CD4-positive, alpha-beta T cell treated with Interleukin-1 beta for 1 hour (primary cell): ENCODE results near the gene USP5.
"Not testable (repeated sequence)": the region's sequence is repeated elsewhere in the genome, so short reads cannot be mapped to it uniquely, and the experiment has no call there.

Experiments
- DNase-seq, 2 donors: peaks; one replicate each; pipeline ENCODE4 v3.0.0-alpha.2; 2020 to 2022

The USP5 gene

GRCh38 chr12:6890789-6891645, 39.1 kb downstream of the USP5 start:
- peak; percentile 98 for DNase-seq

- no peak for DNase-seq
Observed at GRCh38 chr12:6891646-6892001, 39.7 kb downstream of the USP5 start.

- DNase-seq: not testable (repeated sequence)
Observed at GRCh38 chr12:6892683-6893082, 40.7 kb downstream of the USP5 start.

DNA sequence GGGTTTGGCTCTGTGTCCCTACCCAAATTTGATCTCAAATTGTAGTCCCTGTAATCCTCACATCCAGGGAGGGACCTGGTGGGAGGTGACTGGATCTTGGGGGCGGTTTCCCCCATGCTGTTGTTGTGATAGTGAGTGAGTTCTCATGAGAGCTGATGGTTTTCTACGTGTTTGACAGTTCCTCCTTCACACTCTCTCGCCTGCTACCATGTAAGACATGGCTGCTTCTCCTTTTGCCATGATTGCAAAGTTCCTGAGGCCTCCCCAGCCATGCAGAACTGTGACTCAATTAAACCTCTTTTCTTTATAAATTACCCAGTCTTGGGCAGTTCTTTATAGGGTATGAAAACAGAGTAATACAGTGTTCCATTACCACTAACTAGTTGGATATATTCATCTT, 42.4 kb downstream of the USP5 start:
- no peak for DNase-seq

- no peak for DNase-seq
Observed at GRCh38 chr12:6896846-6897435, 45.0 kb downstream of the USP5 start.

GRCh38 chr12:6899427-6899826, 47.5 kb downstream of the USP5 start:
- DNase-seq: no peak

DNA sequence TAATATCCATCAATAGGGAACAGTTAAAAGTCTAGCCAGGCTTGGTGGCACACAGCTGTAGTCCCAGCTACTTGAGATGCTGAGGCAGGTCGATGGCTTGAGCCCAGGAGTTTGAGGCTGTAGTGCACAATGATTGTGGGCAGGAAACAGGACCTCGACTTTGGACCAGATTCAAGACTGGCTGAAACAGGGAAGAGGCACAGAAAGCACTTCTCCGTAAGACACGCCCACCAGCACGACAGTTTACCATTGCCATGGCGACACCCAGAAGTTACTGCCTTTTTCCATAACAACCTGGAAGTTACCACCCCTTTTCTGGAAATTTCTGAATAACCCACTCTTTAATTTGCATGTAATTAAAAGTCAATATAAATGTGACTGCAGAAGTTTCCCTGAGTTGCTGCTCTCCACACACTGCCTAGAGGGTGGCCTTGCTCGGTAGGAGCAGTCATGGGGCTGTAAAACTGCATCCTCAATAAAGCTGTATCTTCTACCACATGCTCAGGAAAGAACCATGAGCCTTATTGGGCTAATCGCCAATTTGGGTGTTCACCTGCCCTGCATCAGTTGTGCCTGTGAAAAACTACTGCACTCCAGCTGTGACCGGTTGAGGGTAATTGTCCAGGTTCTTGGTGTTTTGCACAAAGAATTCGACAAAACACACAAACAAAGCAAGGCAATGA, 48.0 kb downstream of the USP5 start:
- DNase-seq: peak; percentile 36 to 65

DNA sequence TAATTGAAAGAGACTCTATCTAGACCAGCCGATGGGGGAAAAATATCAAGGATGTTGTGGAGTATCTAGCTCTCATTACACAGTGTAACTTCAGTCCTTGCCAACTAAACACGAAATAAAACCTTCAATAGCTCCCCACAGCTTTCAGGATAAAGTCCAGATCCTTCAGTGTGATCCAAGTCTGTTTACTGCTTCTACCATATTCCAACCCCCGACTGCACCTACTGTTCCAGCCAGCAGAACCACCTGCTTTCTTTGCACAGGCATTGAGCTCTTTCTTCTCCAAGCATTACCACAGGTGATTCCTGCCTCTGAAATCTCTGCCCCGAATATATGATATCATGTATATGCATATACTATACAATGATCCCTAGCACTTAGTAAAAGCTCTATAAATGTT, 50.5 kb downstream of the USP5 start:
- no peak for DNase-seq

- DNase-seq: no peak
Observed at GRCh38 chr12:6903722-6904121, 51.8 kb downstream of the USP5 start.

DNA sequence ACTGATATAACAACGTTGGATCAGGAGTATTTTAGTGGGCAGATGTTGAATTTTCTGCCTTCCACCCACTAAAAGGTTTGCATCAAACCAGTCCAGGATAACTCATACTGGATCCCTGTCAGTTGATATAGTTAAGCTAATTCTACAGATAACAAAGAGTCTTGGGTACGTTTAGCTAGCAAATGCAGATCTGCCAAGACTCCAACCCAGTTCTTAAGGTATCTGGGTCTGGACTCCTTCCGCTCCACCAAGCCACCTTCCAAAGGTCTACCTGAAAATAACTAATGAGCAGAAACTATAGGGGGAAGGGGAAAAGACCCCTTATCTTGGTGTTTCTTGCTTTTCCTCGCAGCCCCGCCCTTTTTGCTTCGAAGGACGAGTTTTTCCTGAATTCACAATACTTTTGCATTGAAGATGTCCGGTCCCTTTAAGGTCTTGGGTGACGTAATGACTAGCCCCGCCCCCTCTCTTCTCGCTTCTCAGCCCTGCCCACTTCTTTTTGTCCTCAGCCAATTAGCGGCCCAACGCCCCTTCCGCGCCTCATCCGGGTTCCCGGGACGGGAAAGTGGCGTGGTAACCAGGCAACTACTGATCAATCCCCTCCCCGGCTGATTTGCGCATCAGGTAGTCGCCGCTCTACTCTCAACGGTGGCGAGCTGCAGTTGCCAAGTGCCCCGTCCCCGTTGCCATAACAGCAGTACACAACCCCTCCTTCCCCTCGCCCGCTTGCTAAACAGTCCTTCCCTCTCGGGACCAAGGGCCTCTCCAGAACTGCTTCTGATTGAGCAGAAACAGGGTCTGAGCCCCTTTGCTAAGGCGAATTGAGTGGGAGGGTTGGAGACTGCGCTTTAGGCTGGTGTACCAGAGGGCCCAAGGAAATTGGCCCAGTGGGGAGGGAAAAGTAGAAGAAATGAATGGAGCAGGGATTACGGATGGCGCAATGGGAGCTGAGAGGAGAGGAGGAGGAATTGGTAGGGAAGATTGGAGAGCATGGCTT, 52.6 kb downstream of the USP5 start, which contains the start of gene LRRC23:
Gene LRRC23, plus strand, starts transcription at position 543 of the 997 bp plus-strand sequence. CDS start 812 bp downstream, outside the sequence.
- peak; percentile 99 for DNase-seq

- DNase-seq: no peak
Observed at GRCh38 chr12:6905414-6906040, 53.6 kb downstream of the USP5 start.

DNA sequence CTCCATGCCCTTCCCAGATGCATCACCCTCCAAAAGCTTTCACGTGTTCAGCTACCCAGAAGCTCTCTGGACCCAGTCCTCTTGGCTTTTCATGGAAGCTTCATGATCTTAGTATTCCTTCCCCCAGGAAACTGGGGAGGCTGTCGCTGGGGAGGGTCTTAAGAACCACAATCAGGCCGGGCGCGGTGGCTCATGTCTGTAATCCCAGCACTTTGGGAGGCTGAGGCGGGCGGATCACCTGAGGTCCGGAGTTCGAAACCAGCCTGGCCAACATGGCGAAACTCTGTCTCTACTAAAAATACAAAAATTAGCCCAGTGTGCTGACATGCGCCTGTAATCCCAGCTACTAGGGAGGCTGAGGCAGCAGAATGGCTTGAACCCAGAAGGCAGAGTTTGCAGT, 56.2 kb downstream of the USP5 start:
- not testable (repeated sequence) for DNase-seq

DNA sequence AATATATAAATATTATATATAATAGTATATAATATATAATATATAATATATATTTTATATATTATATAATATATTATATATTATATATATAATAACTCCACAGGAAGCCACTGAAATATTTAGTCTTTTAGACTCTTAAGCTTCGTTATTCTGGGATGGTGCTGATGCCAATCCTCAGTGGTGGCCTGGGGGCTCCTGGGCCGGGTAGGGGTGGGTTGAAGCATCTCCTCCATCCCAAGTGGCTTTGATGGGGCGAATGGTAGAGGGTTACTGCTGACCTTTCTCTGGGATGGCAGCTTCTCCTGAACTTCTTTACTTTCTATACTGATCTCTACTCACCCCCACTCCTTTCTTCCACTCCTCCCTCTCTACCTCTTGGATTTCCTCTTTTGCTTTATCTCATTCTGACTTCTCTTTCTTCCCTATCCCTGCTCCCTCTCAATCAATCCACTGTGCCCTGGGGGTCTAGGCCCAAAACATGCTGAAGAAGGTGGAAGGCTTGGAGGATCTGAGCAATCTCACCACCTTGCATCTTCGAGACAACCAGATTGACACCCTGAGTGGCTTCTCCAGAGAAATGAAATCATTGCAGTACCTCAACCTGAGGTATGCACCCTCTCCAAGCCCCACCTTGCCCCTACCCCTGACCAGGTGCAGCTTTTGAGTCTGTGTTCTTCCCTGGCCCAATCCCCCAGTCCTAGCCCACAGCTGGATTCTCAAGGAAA, 57.6 kb downstream of the USP5 start:
- no peak for DNase-seq

DNA sequence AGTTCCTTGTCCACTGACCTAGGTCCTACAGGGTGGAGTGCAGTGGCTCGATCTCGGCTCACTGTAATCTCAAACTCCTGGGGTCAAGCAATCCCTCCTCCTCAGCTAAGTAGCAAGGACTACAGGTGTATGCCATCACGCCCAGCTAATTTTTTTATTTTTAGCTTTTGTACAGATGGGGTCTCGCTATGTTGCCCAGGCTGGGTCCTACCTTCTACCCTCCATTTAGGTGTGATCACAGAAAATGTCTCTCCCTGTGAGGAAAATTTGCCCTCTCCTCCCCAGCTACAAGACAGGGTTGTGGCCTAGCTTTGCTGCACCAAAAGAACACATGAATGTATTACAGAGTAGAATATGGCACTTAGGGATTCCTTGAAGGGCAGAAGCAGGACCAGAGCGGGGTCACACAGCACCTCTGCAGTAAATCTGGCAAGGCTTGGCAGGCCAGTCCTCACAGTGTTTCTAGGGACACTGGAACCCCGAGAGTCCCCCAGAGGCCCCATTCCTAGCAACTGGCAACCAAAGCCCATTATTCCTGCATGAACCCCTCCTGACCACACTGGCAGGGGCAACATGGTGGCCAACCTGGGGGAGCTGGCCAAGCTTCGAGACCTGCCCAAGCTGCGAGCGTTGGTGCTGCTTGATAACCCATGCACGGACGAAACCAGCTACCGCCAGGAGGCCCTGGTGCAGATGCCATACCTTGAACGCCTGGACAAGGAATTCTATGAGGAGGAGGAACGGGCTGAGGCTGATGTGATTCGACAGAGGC, 60.4 kb downstream of the USP5 start:
- no peak for DNase-seq

GRCh38 chr12:6914246-6914946, 62.4 kb downstream of the USP5 start, which contains the start of gene ENO2:
Gene ENO2 (plus strand): TSS chr12:6914580. CDS start chr12:6915833, 1,253 bp downstream.
- peak; percentile 87 for DNase-seq

- no peak for DNase-seq
Observed at GRCh38 chr12:6914947-6915788, 63.2 kb downstream of the USP5 start.

DNA sequence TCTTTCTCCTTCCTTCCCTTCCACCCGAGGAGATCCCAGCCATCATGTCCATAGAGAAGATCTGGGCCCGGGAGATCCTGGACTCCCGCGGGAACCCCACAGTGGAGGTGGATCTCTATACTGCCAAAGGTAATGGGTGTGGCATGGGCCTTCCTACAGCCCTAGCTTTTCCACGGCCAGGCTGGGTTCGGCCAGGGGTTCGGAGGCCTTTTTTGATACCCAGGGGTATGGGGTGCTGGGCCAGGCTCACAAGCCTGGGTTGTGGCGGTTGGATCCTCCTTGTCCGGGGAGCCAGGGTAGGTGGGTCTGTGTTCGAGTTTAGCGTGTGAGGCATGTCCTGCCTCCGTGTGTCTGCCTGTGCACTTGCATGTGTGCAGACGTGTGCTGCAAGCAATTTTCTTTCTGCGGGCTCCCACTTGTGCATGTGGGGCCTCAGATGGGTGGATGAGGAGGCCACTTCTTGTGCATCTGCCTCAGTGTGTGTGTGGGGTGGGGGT, 63.9 kb downstream of the USP5 start:
- no peak for DNase-seq
